GM12891 (cell line): Measurements from ENCODE around the gene PLSCR2.
"Not testable (repeated sequence)": the region's sequence is repeated elsewhere in the genome, so short reads cannot be mapped to it uniquely, and the experiment has no call there.

Source experiments
- PAX5 ChIP-seq: IDR thresholded peaks from 2 replicates; pipeline ENCODE4 v1.6.1; 2011; ENCODE audit warnings: low read length, moderate library complexity, mild to moderate bottlenecking; ENCODE audit not compliant: insufficient read depth, severe bottlenecking
- POLR2A ChIP-seq: IDR thresholded peaks from 2 replicates; pipeline ENCODE4 v1.6.1; 2011; ENCODE audit warnings: low read depth, low read length, control low read depth
- POLR2AphosphoS5 ChIP-seq: IDR thresholded peaks from 2 replicates; pipeline ENCODE4 v1.6.1; 2011; ENCODE audit warnings: low read depth, low read length, control low read depth
- SPI1 ChIP-seq: IDR thresholded peaks from 2 replicates; pipeline ENCODE4 v1.6.1; 2011; ENCODE audit warnings: low read depth, low read length, control low read depth
- TAF1 ChIP-seq: IDR thresholded peaks from 2 replicates; pipeline ENCODE4 v1.6.1; 2011; ENCODE audit warnings: low read depth, low read length, control low read depth

GRCh38 chr3:146474976-146475375, 5.6 kb upstream of the PLSCR2 start:
- not testable (repeated sequence) for TF ChIP-seq POLR2A, POLR2AphosphoS5, TAF1, SPI1, PAX5
